Spleen (tissue), 11 donors: ENCODE results near the gene LSS. TPM values are rescaled to one million over a fixed set of nuclear protein-coding genes. Genes with fewer than 3 reads are reported as not detected.

Experiments
- DNase-seq: peaks from one replicate; pipeline ENCODE4 v3.0.0-alpha.2; 2020
- H3K27ac ChIP-seq, 8 donors: fragments of 200-600 bp; sonication (generic) in 7 of 8; 1 replicate in 4 of 8; 2 replicates in 4 of 8; pipeline versions ENCODE4 v1.5.0 to v1.8.0; 2016 to 2021; ENCODE audit warnings: inconsistent platforms in 4 of 8, mild to moderate bottlenecking in 4 of 8, moderate library complexity in 1 of 8
- H3K27me3 ChIP-seq, 7 donors: fragments of 200-600 bp; sonication (generic) in 6 of 7; replicated peaks in 1 of 7; 1 replicate in 4 of 7; 2 replicates in 3 of 7; pipeline versions ENCODE4 v1.5.0 to v1.8.0; 2016 to 2021; ENCODE audit warnings: inconsistent platforms in 3 of 7, mild to moderate bottlenecking in 1 of 7
- H3K36me3 ChIP-seq, 6 donors: fragments of 200-600 bp; sonication (generic) in 5 of 6; 1 replicate in 4 of 6; 2 replicates in 2 of 6; pipeline versions ENCODE4 v1.5.0 to v1.8.0; 2016 to 2021; ENCODE audit warnings: inconsistent platforms in 2 of 6
- H3K4me1 ChIP-seq, 6 donors: fragments of 200-600 bp; sonication (generic) in 5 of 6; 1 replicate in 3 of 6; 2 replicates in 3 of 6; pipeline versions ENCODE4 v1.5.0 to v1.8.0; 2016 to 2021; ENCODE audit warnings: inconsistent platforms in 3 of 6
- H3K4me3 ChIP-seq, 8 donors: fragments of 200-600 bp; sonication (generic) in 7 of 8; 1 replicate in 4 of 8; 2 replicates in 4 of 8; pipeline versions ENCODE4 v1.5.0 to v1.8.0; 2016 to 2021; ENCODE audit warnings: inconsistent platforms in 4 of 8, mild to moderate bottlenecking in 4 of 8, moderate library complexity in 2 of 8
- H3K9me3 ChIP-seq, 8 donors: fragments of 200-600 bp; sonication (generic) in 7 of 8; 1 replicate in 4 of 8; 2 replicates in 4 of 8; pipeline versions ENCODE4 v1.5.0 to v1.8.0; 2016 to 2021; ENCODE audit warnings: inconsistent platforms in 4 of 8
- CTCF ChIP-seq, 11 experiments: fragments of 200-600 bp in 7 of 11; fragments of 450-650 bp in 4 of 11; sonication (generic) in 4 of 11; IDR thresholded peaks in 8 of 11; conservative IDR thresholded peaks in 3 of 11; 1 replicate in 7 of 11; 2 replicates in 4 of 11; pipeline versions ENCODE4 v1.4.0 to v1.8.0; 2016 to 2021; ENCODE audit warnings: antibody characterized with exemption in 11 of 11, inconsistent platforms in 4 of 11, mild to moderate bottlenecking in 1 of 11
- POLR2A ChIP-seq, 3 donors: fragments of 450-650 bp; IDR thresholded peaks; one replicate each; pipeline ENCODE4 v1.5.1; 2017; ENCODE audit warnings: antibody characterized with exemption in 3 of 3, mild to moderate bottlenecking in 1 of 3
- POLR2AphosphoS5 ChIP-seq, 3 donors: sonication (generic); formaldehyde crosslinking; IDR thresholded peaks; one replicate each; pipeline ENCODE4 v1.5.1; 2017; ENCODE audit warnings: antibody characterized with exemption in 3 of 3
- WGBS, 5 donors: extraction: QIAGEN DNeasy Blood & Tissue Kit in 3 of 5; methylation state at CpG; one replicate each; pipeline versions ENCODE4 v1.1.5 to v1.1.7; 2013 to 2018; 5-methylcytosine and 5-hydroxymethylcytosine counted together
- intact Hi-C: fragments of 100-400 bp; cut with DNase I; formaldehyde crosslinking; loops from one replicate; pipeline ENCODE4 v1.15.0; 2023; ENCODE audit warnings: low total_unique reads
- polyA plus RNA-seq, 3 donors: library from polyadenylated mRNA; stranded (reverse); fragments of 200-250 nt; gene quantifications; one replicate each; pipeline ENCODE4 v1.2.1, GENCODE V29; 2013
- total RNA-seq, 7 donors: library from RNA; depleted of rRNA in 3 of 7; stranded (reverse); fragments of >200 nt in 3 of 7; fragmentation: NEBNext Ultra II Directional in 4 of 7; extraction: Animal tissue kit (Norgen Biotek cat#: 25700) in 4 of 7; gene quantifications; one replicate each; pipeline versions ENCODE4 v1.1.0 to v1.2.1, GENCODE V29; 2016 to 2021
- donor health status: healthy with polysubstance abuse.
- donor health status: DM: no; HTN: no; CAD: no; lungs with moderate emphysema.
- donor health status: DM: no; HTN: no; CAD: no.
- donor health status: Bipolar disorder and iron deficiency.
- donor health status: healthy.
- donor health status: DM: no; HTN: no; CAD: no.
- donor health status: DM: yes; HTN: yes; CAD: no.

Gene LSS
- total and polyA plus RNA-seq, 10 donors, result 6.3 to 31.2 (median 24.5) TPM

GRCh38 chr21:46189959-46190490 is 38.5 kb downstream of the LSS start:
- peak overlapping the region in 1 of 8 donors; percentile 35 for H3K27ac ChIP-seq
- no peak for DNase-seq
- no peaks in the 10 kb centered on the region for H3K27me3 ChIP-seq
- intact Hi-C loops, result no loop called here
- no peak overlapping the region for H3K4me3 ChIP-seq
- TF ChIP-seq POLR2AphosphoS5 (IDR thresholded peaks at IDR 0.05), result no peak
- no peak for TF ChIP-seq POLR2A (IDR thresholded peaks at IDR 0.05)
- TF ChIP-seq CTCF (IDR thresholded peaks at IDR 0.05 in 8 of 11, conservative IDR thresholded peaks at IDR 0.05 in 3 of 11), result no peak
- H3K9me3 ChIP-seq, result no peaks in the 10 kb centered on the region
- WGBS, 5 donors, result 92 to 99% (median 97%) methylated on average over 5 to 14 of the region's 14 CpGs
- peaks cover 0 to 15% (median 0%) of the 10 kb centered on the region in 6 donors for H3K4me1 ChIP-seq
- H3K36me3 ChIP-seq, result peaks cover 0 to 58% (median 20%) of the 10 kb centered on the region in 6 donors

GRCh38 chr21:46189213-46189958 is 39.2 kb downstream of the LSS start:
- WGBS, 5 donors, result 80 to 89% (median 85%) methylated on average over 9 of the region's 9 CpGs
- Histone ChIP-seq H3K27me3 (no peaks in the 10 kb centered on the region), H3K4me1 (peaks cover 0 to 20% (median 0%) of the 10 kb centered on the region in 6 donors), H3K36me3 (peaks cover 0 to 52% (median 14%) of the 10 kb centered on the region in 6 donors), H3K9me3 (no peaks in the 10 kb centered on the region), H3K27ac (peak overlapping the region in 2 of 8 donors; percentile 10 to 35), H3K4me3 (no peak overlapping the region)
- intact Hi-C loops, result no loop called here
- no peak for TF ChIP-seq CTCF (IDR thresholded peaks at IDR 0.05 in 8 of 11, conservative IDR thresholded peaks at IDR 0.05 in 3 of 11)
- TF ChIP-seq POLR2AphosphoS5 (IDR thresholded peaks at IDR 0.05), result no peak
- TF ChIP-seq POLR2A (IDR thresholded peaks at IDR 0.05), result no peak
- no peak for DNase-seq

GRCh38 chr21:46188226-46189212 is 40.1 kb downstream of the LSS start:
- Histone ChIP-seq H3K4me3 (no peak overlapping the region), H3K27ac (peak overlapping the region in 2 of 8 donors; percentile 10 to 35), H3K9me3 (no peaks in the 10 kb centered on the region), H3K4me1 (peaks cover 0 to 24% (median 2%) of the 10 kb centered on the region in 6 donors), H3K27me3 (no peaks in the 10 kb centered on the region), H3K36me3 (peaks cover 0 to 43% (median 5%) of the 10 kb centered on the region in 6 donors)
- WGBS, 5 donors, result 62 to 72% (median 71%) methylated on average over 17 of the region's 17 CpGs
- intact Hi-C loops, result no loop called here
- TF ChIP-seq CTCF (IDR thresholded peaks at IDR 0.05 in 8 of 11, conservative IDR thresholded peaks at IDR 0.05 in 3 of 11) (no peak), POLR2A (IDR thresholded peaks at IDR 0.05) (no peak), POLR2AphosphoS5 (IDR thresholded peaks at IDR 0.05) (no peak)
- DNase-seq, result no peak
